ENCODE results near the gene ABTB2.

Gene ABTB2

GRCh38 chr11:34341096-34341495 is 16.7 kb downstream of the ABTB2 start:
- TF ChIP-seq CTCF (IDR thresholded peaks at IDR 0.05), result no peak

- TF ChIP-seq CTCF (IDR thresholded peaks at IDR 0.05), result no peak
Measured at GRCh38 chr11:34340653-34341052, 17.2 kb downstream of the ABTB2 start.

- TF ChIP-seq CTCF (IDR thresholded peaks at IDR 0.05), result no peak
Measured at GRCh38 chr11:34339149-34340064, 18.4 kb downstream of the ABTB2 start.

- no peak for TF ChIP-seq CTCF (IDR thresholded peaks at IDR 0.05)
Measured at GRCh38 chr11:34337016-34337415, 20.8 kb downstream of the ABTB2 start.

GRCh38 chr11:34335801-34336200 is 22.0 kb downstream of the ABTB2 start:
- no peak for TF ChIP-seq CTCF (IDR thresholded peaks at IDR 0.05)

- TF ChIP-seq CTCF (IDR thresholded peaks at IDR 0.05), result no peak
Measured at GRCh38 chr11:34335331-34335730, 22.5 kb downstream of the ABTB2 start.

- no peak for TF ChIP-seq CTCF (IDR thresholded peaks at IDR 0.05)
Measured at GRCh38 chr11:34333787-34334186, 24.0 kb downstream of the ABTB2 start.
